SU-DHL-6 (cell line): ENCODE results near the gene DRD4.

ENCODE experiments used
- H2AFZ ChIP-seq: fragments of 200-600 bp; sonication (generic); 2 replicates; pipeline ENCODE4 v1.6.1; 2014; ENCODE audit warnings: low read depth, mild to moderate bottlenecking, moderate library complexity, mixed read lengths, antibody characterized with exemption, low read length; ENCODE audit not compliant: severe bottlenecking
- H3F3A ChIP-seq: fragments of 200-600 bp; shearing (Covaris generic); 2 replicates; pipeline ENCODE4 v1.6.0; 2016; ENCODE audit warnings: antibody characterized with exemption, mild to moderate bottlenecking; ENCODE audit not compliant: insufficient read depth
- H3K27ac ChIP-seq: fragments of 200-600 bp; sonication (generic); 2 replicates; pipeline ENCODE4 v1.5.1; 2016; ENCODE audit warnings: low read depth, mild to moderate bottlenecking, low read length, moderate library complexity, mixed read lengths
- H3K27me3 ChIP-seq: fragments of 200-600 bp; sonication (generic), shearing (Covaris generic); 2 replicates; pipeline ENCODE4 v1.6.0; 2014; ENCODE audit warnings: mild to moderate bottlenecking, low read length
- H3K36me3 ChIP-seq: fragments of 200-600 bp; sonication (generic); 2 replicates; pipeline ENCODE4 v1.6.1; 2014; ENCODE audit warnings: mild to moderate bottlenecking, low read length, mixed read lengths
- H3K4me2 ChIP-seq: fragments of 300-600, 200-600 bp; shearing (Covaris generic), sonication (generic); 2 replicates; pipeline ENCODE4 v1.6.0; 2014; ENCODE audit warnings: low read length, low read depth, mild to moderate bottlenecking; ENCODE audit not compliant: poor library complexity, severe bottlenecking
- H3K4me3 ChIP-seq: fragments of 200-600 bp; sonication (generic); 2 replicates; pipeline ENCODE4 v1.5.1; 2014; ENCODE audit warnings: antibody characterized with exemption, low read length, mild to moderate bottlenecking, mixed read lengths; ENCODE audit not compliant: insufficient read depth, poor library complexity, severe bottlenecking
- H3K79me2 ChIP-seq: fragments of 200-600 bp; sonication (generic); 2 replicates; pipeline ENCODE4 v1.6.1; 2014; ENCODE audit warnings: mild to moderate bottlenecking, low read length, moderate library complexity; ENCODE audit not compliant: insufficient read depth
- H3K9ac ChIP-seq: fragments of 200-600 bp; sonication (generic); 2 replicates; pipeline ENCODE4 v1.7.0; 2014; ENCODE audit warnings: mild to moderate bottlenecking, low read length
- H3K9me2 ChIP-seq: fragments of 200-600 bp; sonication (generic); replicated peaks from 2 replicates; pipeline ENCODE4 v1.6.1; 2014; ENCODE audit warnings: low read length; ENCODE audit not compliant: insufficient read depth
- H3K9me3 ChIP-seq: fragments of 200-600 bp; sonication (generic); 2 replicates; pipeline ENCODE4 v1.6.1; 2014; ENCODE audit warnings: low read length, mixed read lengths; ENCODE audit not compliant: insufficient read depth
- H4K20me1 ChIP-seq: fragments of 200-600 bp; sonication (generic); 2 replicates; pipeline ENCODE4 v1.6.1; 2014; ENCODE audit warnings: low read depth, mild to moderate bottlenecking, antibody characterized with exemption, low read length, moderate library complexity, mixed read lengths
- CTCF ChIP-seq: fragments of 200-600 bp; sonication (generic); IDR thresholded peaks from one replicate; pipeline ENCODE4 v1.5.1; 2017; ENCODE audit warnings: antibody characterized with exemption, mild to moderate bottlenecking, low read length, moderate library complexity; ENCODE audit not compliant: insufficient read depth, poor library complexity, severe bottlenecking
- EZH2phosphoT487 ChIP-seq: fragments of 200-600 bp; sonication (generic), shearing (Covaris generic); conservative IDR thresholded peaks from 2 replicates; pipeline ENCODE4 v1.6.1; 2018; ENCODE audit warnings: mild to moderate bottlenecking, antibody characterized with exemption, low read length, moderate library complexity, mixed read lengths

Gene DRD4

GRCh38 chr11:656866-657265, 19.8 kb downstream of the DRD4 start:
- no peaks in the 10 kb centered on the region for H4K20me1 ChIP-seq
- no peaks in the 10 kb centered on the region for H3K36me3 ChIP-seq
- no peak overlapping the region for H3K27ac ChIP-seq
- no peaks in the 10 kb centered on the region for H3K9me3 ChIP-seq
- no peak overlapping the region for H3K9ac ChIP-seq
- H3F3A ChIP-seq = no peaks in the 10 kb centered on the region
- no peaks in the 10 kb centered on the region for H3K9me2 ChIP-seq
- no peaks in the 10 kb centered on the region for H3K27me3 ChIP-seq
- no peaks in the 10 kb centered on the region for H3K79me2 ChIP-seq
- no peak overlapping the region for H3K4me3 ChIP-seq
- no peak overlapping the region for H3K4me2 ChIP-seq
- no peak overlapping the region for H2AFZ ChIP-seq
- no peak for TF ChIP-seq EZH2phosphoT487
- no peak for TF ChIP-seq CTCF

GRCh38 chr11:657691-658126, 20.6 kb downstream of the DRD4 start:
- Histone ChIP-seq H3K36me3 (no peaks in the 10 kb centered on the region), H3K9me3 (no peaks in the 10 kb centered on the region), H3F3A (no peaks in the 10 kb centered on the region), H3K27ac (no peak overlapping the region), H3K4me2 (no peak overlapping the region), H3K9ac (no peak overlapping the region), H4K20me1 (no peaks in the 10 kb centered on the region), H3K79me2 (no peaks in the 10 kb centered on the region), H3K27me3 (no peaks in the 10 kb centered on the region), H2AFZ (no peak overlapping the region), H3K4me3 (no peak overlapping the region), H3K9me2 (no peaks in the 10 kb centered on the region)
- TF ChIP-seq CTCF (no peak), EZH2phosphoT487 (no peak)

GRCh38 chr11:659532-660085, 22.5 kb downstream of the DRD4 start:
- no peaks in the 10 kb centered on the region for H3F3A ChIP-seq
- no peaks in the 10 kb centered on the region for H3K36me3 ChIP-seq
- no peaks in the 10 kb centered on the region for H3K79me2 ChIP-seq
- no peak overlapping the region for H2AFZ ChIP-seq
- H3K27ac ChIP-seq = no peak overlapping the region
- H3K9me2 ChIP-seq = no peaks in the 10 kb centered on the region
- H3K9ac ChIP-seq = no peak overlapping the region
- H3K27me3 ChIP-seq = no peaks in the 10 kb centered on the region
- TF ChIP-seq CTCF (no peak), EZH2phosphoT487 (no peak)
- no peak overlapping the region for H3K4me3 ChIP-seq
- no peaks in the 10 kb centered on the region for H3K9me3 ChIP-seq
- no peak overlapping the region for H3K4me2 ChIP-seq
- H4K20me1 ChIP-seq = no peaks in the 10 kb centered on the region
